GM18520 (cell line): ENCODE measurements around the gene AFAP1L2.

ENCODE experiments used
- ATAC-seq: cut with Tn5 transposase; IDR thresholded peaks from one replicate; pipeline ENCODE4 v1.9.1; 2021; ENCODE audit not compliant: unreplicated experiment

AFAP1L2 gene, protein sequence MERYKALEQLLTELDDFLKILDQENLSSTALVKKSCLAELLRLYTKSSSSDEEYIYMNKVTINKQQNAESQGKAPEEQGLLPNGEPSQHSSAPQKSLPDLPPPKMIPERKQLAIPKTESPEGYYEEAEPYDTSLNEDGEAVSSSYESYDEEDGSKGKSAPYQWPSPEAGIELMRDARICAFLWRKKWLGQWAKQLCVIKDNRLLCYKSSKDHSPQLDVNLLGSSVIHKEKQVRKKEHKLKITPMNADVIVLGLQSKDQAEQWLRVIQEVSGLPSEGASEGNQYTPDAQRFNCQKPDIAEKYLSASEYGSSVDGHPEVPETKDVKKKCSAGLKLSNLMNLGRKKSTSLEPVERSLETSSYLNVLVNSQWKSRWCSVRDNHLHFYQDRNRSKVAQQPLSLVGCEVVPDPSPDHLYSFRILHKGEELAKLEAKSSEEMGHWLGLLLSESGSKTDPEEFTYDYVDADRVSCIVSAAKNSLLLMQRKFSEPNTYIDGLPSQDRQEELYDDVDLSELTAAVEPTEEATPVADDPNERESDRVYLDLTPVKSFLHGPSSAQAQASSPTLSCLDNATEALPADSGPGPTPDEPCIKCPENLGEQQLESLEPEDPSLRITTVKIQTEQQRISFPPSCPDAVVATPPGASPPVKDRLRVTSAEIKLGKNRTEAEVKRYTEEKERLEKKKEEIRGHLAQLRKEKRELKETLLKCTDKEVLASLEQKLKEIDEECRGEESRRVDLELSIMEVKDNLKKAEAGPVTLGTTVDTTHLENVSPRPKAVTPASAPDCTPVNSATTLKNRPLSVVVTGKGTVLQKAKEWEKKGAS

DNA sequence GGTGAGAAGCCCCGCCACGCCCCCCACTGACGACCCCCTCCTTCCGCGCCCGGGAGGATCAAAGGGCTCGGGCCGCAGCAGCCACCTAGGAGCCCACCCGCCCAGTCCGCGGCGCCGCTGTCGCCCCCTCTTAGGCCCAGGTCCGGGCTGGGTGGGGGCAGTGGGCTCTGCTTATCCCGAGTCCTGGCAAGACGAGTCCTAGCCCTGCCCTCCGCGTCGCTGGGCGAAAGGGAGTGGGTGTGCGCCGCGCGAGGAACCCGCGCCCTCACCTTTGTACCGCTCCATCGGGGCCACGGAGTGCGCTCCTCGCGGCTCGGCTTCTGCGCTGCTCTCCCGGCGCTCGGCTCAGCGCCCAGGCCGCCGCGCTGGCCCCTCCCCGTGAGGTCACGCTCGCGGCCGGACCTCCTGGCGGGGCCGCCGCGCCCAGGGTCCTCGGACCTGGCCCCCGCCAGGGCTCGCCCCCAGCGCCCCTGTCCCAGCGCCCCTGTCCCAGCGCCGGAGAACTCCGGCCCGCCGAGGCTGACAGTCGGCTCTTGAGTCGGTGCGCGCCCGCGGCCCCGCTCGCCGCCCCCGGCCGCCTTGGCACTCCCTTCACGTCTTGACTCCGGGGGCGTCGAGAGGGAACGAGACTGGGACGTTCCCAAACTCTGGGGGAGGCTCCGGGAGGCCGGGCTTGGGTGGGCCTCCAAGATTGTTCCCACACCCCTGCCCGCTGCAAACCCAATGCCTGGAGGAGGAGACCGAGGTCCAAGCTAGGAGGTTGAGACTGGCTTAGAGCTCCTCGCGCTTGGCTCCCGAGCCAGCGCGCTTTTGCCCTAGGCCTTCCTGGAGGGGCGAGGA lies at the start of gene AFAP1L2:
Gene AFAP1L2, minus strand, starts transcription at position 332 of the 840 bp plus-strand sequence. Its CDS starts 47 bp downstream, at position 285.
- ATAC-seq: no peak

DNA sequence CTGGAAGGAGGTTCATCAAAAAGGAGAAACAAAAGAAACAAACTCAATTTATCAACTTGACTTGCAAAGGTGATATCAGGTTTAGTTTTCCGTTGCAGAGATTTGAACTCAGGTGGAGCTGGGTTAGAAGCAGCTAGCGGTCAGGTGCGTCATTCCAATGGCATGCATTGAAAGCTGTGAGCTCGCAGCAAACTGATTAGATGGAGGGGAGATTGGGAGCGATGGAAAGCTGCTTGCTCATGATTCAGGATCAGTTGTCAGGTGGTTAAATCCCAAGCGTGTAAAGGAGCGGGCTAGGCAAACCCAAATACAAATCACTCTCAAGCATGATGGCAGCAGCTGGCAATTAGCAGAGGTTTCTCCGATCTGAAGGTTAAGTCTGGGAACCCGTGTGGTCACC lies 49.3 kb upstream of the AFAP1L2 start:
- ATAC-seq: no peak

DNA sequence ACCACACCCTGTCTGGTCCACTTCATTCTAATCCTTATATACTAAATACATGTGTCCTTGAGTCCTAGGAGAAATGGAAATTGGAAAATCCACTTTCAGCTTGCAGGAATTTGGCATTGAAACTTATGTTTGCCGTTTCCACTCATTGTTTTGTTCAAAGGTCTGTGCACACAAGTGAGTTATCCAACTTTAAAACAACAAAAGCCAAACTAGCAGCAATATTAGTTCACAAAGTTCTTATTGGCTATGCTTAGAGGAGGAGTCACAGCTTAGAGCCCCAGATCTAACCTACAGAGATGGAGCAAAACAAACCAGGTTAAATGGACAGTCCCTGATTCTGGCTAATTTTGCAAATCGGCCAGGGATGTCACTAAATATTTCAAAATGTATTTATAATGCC lies 44.6 kb upstream of the AFAP1L2 start:
- ATAC-seq: no peak

DNA sequence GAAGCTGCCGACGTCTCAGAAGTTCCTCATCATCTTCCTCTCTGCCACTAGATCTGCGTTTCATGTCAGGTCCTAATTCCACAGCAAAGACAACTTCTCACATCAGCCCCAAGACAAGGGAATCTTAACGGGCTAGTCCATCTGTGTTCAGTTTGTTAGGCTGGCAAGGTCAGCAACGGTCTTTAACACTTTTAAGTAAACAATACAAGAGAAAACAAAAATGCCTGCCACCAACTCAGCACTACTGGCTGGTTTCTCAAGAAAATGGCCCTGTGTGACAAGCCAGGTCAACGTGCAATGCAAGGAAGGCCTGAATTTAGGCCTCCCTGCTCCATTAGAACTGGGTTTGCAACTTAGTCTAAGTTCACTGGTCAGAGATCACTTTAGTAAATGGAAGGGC lies 41.0 kb upstream of the AFAP1L2 start:
- no peak for ATAC-seq

DNA sequence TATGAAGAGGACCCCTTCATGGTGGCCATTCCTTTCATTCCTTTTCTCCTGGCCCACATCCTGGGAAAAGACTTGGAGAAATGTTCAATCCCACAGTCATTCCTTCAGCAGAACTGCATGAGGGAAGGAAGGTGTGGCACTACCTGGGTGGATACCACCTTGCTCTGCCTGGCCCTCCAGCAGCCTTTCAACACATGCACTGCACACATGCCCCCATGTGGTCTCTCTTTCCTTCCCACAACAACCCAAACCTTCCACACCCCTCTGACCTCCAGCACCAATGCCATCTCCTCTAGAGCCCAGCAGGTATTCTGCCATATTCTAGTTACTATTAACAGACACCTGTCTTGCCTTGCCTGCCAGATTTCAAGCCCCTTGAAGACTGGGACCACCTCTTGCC lies 40.5 kb upstream of the AFAP1L2 start:
- ATAC-seq: no peak

DNA sequence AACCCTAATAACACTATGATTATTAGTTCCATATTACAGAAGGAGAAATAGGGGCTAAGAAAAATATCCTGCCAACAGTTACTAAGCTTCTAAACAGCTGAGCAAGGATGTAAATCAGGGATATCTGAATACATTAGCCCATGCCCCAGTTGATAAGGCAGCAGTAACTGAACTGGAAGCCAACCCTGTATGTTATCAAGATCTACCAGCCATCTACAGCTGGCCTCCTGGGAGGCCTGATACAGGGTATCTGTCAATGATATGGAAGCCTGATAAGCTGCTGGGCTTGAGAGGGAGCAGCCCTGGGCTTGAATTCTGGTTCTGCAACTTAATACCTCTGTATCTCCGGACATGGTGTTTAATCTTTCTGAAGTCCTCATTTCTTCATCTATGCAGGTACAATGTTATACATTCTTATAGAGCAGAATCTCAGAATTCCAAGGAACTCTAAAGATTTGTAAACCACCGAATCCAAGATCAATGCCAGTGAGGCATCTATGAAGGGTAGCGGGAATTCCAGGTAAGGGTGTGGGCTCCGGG lies 37.9 kb upstream of the AFAP1L2 start:
- no peak for ATAC-seq

DNA sequence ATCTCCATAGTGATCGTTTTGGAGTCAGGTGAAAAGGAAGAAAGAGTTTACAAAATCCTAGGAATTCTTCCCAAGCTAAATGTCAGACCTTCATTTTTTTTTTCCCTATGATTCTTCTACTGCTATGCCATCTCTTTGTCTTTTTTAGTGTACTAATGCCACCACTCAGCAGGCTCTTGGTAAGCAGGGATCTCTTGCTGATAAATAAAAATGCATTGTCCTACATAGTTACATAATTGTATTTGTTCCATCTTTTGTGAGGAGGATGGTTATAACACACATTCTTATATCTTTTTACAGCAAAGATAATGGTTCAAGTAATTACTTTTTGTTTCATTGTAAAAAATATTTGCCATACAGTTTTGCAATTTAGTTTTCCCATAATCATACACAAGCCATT lies 36.8 kb upstream of the AFAP1L2 start:
- ATAC-seq: no peak

DNA sequence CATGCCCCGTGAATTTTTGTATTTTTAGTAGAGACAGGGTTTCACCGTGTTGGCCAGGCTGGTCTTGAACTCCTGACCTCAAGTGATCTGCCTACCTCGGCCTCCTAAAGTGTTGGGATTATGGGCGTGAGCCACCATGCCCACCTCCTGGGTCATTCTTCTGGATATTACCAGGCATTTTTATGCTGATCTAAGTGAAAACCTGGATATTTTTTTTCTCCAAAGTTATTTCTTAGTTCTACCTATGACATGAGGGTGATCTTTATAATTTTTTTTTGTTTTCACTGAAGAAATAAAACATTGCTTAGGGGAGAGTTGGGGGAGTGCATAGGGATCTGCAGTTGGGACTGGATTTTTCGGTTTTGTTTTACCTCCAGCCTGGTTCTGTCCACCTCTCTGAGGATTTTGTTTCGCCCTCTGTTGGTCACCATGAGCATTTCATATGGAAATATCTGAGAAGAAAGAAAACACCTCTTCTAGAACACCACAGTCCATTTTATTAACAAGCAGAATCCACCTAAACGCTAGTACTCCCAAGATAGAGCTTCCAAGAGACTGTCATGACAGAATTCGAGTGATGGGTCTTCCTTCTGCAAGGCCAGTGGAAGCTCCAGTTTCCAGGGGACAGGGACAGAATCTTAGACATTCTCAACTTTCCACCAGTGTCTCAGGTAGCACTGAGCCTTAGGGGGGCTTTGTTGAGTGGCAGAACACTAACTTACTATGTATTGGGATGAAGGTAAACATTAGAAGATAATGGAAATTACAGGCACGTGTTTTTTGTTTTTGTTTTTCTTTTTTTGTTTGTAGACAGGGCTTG lies 33.4 kb upstream of the AFAP1L2 start:
- no peak for ATAC-seq

DNA sequence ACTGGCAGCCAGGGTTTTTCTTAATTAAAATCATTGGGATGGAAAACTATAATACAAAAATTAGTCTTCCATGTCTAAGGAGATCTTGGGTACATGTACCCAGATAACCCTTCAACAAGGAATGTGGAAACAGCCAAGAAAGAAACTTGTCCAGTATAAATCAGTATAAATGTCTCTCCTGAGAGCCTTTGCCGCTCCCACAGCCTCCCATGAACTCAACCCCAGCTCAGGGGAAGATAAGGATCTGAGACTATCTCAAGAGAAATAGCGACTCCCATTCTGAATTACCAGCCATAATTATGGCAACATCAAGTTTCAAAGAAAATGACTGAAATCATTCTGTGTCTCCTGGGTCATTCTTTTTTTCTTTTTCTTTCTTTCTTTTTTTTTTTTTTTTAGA lies 32.6 kb upstream of the AFAP1L2 start:
- ATAC-seq: no peak

DNA sequence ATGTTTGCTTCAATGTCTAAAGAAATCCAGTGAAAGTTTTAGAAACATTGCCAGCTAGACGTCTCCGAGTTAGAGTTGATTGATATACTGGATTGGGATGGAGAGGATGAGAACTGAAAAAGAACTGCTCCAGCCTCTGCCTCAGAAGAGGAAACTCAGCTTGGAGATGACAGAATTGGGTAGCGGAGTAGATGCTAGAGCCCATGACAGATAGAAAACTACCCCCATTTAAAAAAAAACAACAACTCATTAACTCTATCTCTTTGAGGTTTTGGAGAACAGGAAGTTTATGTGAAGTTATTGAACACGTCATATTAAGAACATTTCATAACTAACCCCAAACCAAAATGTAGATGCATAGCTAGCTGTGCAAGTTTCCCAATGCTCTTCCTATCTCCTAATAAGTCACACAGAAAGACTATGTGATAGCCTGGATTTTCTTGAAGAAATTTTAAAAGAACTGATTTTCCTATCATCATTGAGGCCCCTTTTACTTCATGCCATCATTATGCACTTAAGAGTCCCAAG lies 28.3 kb upstream of the AFAP1L2 start:
- no peak for ATAC-seq

DNA sequence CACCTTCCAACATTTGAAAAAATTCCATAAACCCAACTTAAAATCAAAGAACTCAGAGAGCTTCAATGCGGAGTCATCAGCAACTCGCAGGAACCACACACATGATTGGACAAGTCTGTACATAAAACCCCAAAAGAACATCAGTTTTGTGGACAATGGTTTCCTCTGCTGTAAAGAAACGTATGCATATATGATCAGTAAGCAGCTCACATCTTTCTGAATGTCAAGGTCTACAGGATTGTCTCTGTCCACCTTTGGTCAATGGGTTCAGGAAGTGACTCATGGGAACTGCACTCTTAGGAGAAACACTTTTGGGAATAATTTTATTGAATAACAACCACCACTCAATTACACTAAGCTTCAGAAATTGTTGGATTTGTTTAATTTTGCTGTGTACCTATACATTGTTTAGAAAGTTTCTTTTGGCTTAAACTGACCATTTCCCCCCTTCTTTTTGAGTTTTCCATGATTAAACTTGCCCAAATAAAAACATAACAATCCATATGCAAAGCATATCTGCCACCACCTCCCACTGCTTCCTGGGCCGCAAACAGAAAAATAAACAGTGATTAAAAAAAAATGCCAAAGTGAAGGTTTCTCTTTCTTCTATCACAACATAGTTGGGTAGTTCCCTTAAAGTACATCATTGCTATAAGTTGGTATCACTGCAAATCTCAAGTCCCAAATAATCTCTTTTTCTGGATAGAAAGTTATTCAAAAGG lies 27.3 kb upstream of the AFAP1L2 start:
- no peak for ATAC-seq

DNA sequence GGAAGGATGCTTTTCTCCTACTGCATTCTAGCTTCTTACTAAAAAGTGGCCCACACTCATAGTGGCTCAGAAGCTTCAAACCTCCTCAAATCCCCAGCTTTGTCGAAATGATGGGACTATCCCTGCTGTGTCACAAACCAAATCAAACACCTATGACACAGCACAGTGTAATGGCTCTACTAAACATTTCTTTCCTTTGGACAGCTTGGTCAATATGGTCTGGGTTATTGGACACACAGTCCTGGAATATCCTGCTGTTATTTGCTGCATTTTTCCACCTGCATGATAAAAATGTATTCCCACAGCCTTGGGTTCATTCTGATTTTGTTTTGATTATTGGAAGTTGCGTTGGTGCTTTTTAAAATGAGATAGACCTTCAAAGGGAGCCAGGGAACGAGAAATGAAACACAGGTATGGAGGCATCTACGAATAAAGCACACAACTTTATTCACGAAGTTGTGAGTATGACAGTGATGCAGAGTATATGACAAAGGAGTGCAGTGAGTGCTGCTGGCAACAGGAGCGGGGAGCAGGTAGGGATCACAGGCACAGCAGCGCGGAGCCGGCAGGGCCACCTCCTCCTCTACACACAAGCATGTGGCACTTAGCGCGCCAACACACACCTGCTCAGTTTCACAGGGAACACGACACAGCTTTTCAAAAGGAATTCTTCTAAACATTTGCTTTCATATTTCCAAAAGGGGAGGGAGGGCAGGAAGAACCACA lies 26.5 kb upstream of the AFAP1L2 start:
- ATAC-seq: no peak

DNA sequence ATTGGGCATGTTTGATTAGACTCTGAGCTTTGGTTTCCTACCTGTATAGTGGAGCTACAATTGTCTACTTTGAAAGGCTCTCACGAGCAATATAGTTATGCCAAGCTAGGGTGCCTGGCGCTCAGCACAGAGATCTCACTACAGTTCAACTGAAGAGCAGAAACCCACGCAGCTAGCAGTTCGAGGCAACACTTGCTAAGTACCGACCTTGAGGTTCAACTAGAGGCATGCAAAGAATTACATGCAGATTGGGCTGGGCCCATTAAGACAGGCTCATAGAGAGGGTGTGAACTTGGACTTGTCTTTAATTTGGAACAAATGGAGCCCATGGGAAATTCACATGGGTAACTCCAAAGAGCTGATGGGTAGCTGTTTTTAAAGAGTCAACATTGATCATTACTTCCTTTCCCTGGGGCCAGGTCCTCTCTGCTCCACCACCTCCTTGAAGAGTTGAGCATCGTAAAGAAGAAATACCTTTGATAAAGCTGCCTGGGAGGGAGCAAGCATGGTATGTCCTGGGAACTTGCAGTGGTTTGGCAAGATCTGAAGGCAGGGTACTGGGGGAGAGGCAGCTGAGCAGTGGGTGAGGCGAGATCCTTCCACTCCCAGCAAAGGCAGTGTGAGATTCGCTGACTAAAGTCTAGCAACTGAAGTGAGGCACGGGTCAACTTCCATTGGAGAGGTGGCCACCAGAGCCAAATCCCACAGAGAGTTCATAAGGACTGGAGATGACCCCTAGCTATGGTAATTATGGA lies 25.5 kb upstream of the AFAP1L2 start:
- no peak for ATAC-seq

DNA sequence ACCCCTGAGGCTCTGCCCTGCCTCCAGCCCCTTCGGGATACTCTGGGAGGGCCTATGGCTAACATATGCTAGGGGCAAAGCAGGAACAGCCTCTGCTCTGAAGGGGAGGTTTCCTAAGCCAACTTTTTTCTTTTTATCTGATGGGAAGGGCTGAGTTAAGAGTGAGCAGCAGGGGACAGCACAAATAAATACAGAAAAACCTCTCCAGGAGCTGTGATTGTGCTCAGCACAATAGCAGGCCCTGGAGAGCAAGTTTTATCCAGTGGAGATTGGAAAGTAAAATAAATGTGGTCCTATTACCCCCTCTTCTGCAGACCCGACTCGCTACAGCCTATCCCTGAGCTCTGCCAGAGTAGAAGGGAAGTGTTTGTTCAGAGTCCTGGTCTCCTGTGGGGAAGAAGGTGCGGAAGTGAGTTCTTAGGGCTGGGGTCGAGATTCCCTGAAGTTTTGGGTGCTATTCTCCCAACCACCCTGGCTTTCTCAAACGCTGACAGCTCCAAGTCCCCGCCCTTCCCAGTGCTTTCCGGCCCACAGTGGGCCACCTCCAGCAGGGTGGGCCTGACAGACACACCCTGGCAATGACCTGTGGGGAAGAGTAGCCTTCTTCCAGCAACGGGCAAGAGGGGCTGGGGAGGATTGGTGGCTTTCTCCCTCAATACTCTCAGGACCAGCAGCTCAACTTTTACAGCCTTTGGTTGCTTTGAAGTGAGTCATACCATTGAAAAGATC lies 23.0 kb upstream of the AFAP1L2 start:
- ATAC-seq: no peak

DNA sequence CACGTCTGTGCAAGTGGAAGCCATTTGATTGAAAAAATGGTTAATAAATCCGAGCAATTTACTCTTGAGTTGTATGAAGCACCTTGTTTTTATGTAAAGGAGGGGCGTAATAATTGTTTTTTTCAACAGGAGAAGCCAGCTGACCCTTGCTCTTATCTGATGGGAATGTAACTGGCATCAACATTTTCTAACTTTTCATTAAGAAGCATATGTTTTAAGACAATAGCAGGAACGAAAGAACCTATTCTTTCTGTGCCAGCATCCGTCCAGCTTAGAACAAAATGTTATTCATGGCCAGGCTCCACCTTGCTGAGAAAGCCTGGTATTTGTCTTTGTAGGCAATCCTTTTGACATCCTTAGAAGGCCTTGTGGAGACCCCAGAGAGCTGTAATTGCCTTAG lies 22.2 kb upstream of the AFAP1L2 start:
- no peak for ATAC-seq

DNA sequence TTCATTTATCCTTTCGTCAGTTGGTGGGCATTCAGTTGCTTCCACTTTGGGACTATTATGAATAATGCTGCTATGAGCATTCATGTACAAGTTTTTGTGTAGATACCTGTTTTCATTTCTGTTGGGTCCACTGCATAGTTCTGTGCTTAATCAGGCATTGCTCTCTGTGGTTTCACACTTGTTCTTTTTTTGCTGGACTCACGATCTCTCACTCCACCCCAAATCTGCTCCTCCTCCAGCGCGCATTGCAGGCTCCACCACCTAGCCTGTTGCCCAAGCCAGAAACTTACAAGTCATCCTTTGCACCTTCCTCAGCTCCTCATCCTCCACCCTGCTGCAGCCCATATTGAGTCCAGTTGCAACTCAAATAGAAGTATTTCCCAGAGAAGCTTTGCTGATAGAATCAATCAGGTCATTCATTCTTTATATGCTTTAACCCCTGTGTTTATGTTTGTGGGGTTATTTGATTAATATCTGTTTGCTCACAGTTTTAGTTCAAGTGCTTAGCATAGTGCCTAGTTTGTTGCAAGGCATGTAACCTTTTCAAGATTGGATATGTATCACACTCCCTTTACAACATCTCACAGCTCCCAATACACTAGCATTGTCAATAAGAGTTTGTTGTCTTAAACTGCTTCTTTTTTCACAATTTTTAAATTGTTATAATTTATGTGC lies 16.6 kb upstream of the AFAP1L2 start:
- ATAC-seq: peak; percentile 59

DNA sequence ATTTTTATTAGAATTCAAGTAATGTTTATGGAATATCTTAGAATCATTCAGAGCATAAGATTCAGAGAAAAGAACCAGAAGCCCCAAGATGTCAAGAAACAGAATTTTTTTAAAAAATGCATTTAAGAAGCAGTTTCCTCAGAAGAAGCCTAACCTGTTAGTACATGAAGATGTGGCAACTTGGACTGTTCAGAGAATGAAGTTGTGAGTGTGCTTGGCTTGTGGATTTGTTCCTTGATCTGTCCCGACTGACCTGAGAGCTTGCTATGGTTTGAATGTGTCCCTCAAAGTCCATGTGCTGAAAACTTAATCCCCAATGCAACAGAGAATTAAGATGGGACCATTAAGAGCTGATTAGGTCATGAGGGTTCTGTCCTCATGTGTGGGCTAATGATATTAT lies 13.8 kb upstream of the AFAP1L2 start:
- ATAC-seq: no peak
